Fibroblast of lung (primary cell): ENCODE results near the gene EVI5. TPM values are rescaled to one million over a fixed set of nuclear protein-coding genes. Genes with fewer than 3 reads are reported as not detected.
"Not testable (repeated sequence)": the region's sequence is repeated elsewhere in the genome, so short reads cannot be mapped to it uniquely, and the experiment has no call there.

ENCODE experiments used
- DNase-seq, 2 donors: peaks; one replicate each; pipeline versions ENCODE4 v3.0.0 to v3.0.0-alpha.2; 2010; ENCODE audit warnings: low read depth in 2 of 2
- H2AFZ ChIP-seq: 2 replicates; pipeline ENCODE4 v1.5.1; 2012; ENCODE audit warnings: low read length, control low read depth, inconsistent platforms
- H3K27ac ChIP-seq: 2 replicates; pipeline ENCODE4 v1.5.1; 2011; ENCODE audit warnings: low read length, control low read depth; ENCODE audit not compliant: insufficient read depth
- H3K27me3 ChIP-seq: 2 replicates; pipeline ENCODE4 v1.5.1; 2011; ENCODE audit warnings: mild to moderate bottlenecking, low read length; ENCODE audit not compliant: control insufficient read depth, insufficient read depth
- H3K36me3 ChIP-seq: 2 replicates; pipeline ENCODE4 v1.5.1; 2011; ENCODE audit warnings: low read length; ENCODE audit not compliant: control insufficient read depth, insufficient read depth
- H3K4me1 ChIP-seq: 2 replicates; pipeline ENCODE4 v1.5.1; 2011; ENCODE audit warnings: low read length; ENCODE audit not compliant: control insufficient read depth, insufficient read depth; ENCODE audit errors: extremely low read depth
- H3K4me2 ChIP-seq: 2 replicates; pipeline ENCODE4 v1.5.1; 2011; ENCODE audit warnings: low read length, control low read depth; ENCODE audit not compliant: insufficient read depth; ENCODE audit errors: extremely low read depth
- H3K4me3 ChIP-seq, 4 experiments: fragments of 200-600 bp in 1 of 4; sonication (generic) in 1 of 4; replicated peaks in 1 of 4; 2 replicates each; pipeline ENCODE4 v1.5.1; 2011 to 2016; ENCODE audit warnings: low read length in 4 of 4, low read depth in 3 of 4, mild to moderate bottlenecking in 3 of 4, control low read depth in 2 of 4, inconsistent platforms in 1 of 4, mixed read lengths in 1 of 4; ENCODE audit not compliant: insufficient read depth in 1 of 4; ENCODE audit errors: control extremely low read depth in 1 of 4
- H3K79me2 ChIP-seq: 2 replicates; pipeline ENCODE4 v1.5.1; 2012; ENCODE audit warnings: mild to moderate bottlenecking, low read length, inconsistent platforms; ENCODE audit not compliant: control insufficient read depth, insufficient read depth
- H3K9ac ChIP-seq: 2 replicates; pipeline ENCODE4 v1.5.1; 2011; ENCODE audit warnings: mild to moderate bottlenecking, low read length, control low read depth; ENCODE audit not compliant: insufficient read depth
- H3K9me3 ChIP-seq: 2 replicates; pipeline ENCODE4 v1.5.1; 2012; ENCODE audit warnings: low read depth, low read length; ENCODE audit not compliant: control insufficient read depth, insufficient read depth
- H4K20me1 ChIP-seq: 2 replicates; pipeline ENCODE4 v1.5.1; 2011; ENCODE audit warnings: low read length; ENCODE audit not compliant: control insufficient read depth, insufficient read depth; ENCODE audit errors: extremely low read depth
- CTCF ChIP-seq, 2 donors: IDR thresholded peaks in 1 of 2; conservative IDR thresholded peaks in 1 of 2; 1 replicate in 1 of 2; 2 replicates in 1 of 2; pipeline ENCODE4 v1.5.1; 2011 to 2012; ENCODE audit warnings: low read length in 2 of 2, control low read depth in 1 of 2, inconsistent platforms in 1 of 2, low read depth in 1 of 2, mild to moderate bottlenecking in 1 of 2
- EZH2 ChIP-seq: IDR thresholded peaks from 2 replicates; pipeline ENCODE4 v1.5.1; 2012; ENCODE audit warnings: low read length, control low read depth, mild to moderate bottlenecking; ENCODE audit errors: missing control alignments
- polyA plus RNA-seq, 2 donors: library from polyadenylated mRNA; depleted of rRNA in 1 of 2; stranded (reverse) in 1 of 2; unstranded in 1 of 2; fragments of >200 nt; gene quantifications; 2 replicates each; pipeline ENCODE4 v1.2.1, GENCODE V29; 2011 to 2012; ENCODE audit warnings: missing spikeins in 1 of 2
- total RNA-seq: library from RNA; depleted of rRNA; stranded (reverse); fragments of >200 nt; gene quantifications from 2 replicates; pipeline ENCODE4 v1.2.1, GENCODE V29; 2014

EVI5 gene
- total and polyA plus RNA-seq, 2 donors (not counting 1 experiment from before 2014, with no cell fraction given), result 32.5 to 48.1 TPM

- no peaks in the 10 kb centered on the region for H3K4me1 ChIP-seq
- no peaks in the 10 kb centered on the region for H4K20me1 ChIP-seq
- H3K9me3 ChIP-seq, result no peaks in the 10 kb centered on the region
- no peaks in the 10 kb centered on the region for H3K79me2 ChIP-seq
- no peak overlapping the region for H2AFZ ChIP-seq
- DNase-seq, result no peak
- H3K27ac ChIP-seq, result no peak overlapping the region
- TF ChIP-seq CTCF (conservative IDR thresholded peaks at IDR 0.05 in 1 of 2, IDR thresholded peaks at IDR 0.05 in 1 of 2; ENCODE audit: low read depth in 1 of 2, low read length in 2 of 2) (no peak), EZH2 (no peak)
- no peak overlapping the region for H3K4me3 ChIP-seq
- no peaks in the 10 kb centered on the region for H3K27me3 ChIP-seq
- H3K9ac ChIP-seq, result no peak overlapping the region
- H3K36me3 ChIP-seq, result no peaks in the 10 kb centered on the region
- H3K4me2 ChIP-seq, result no peak overlapping the region
These were observed 63.0 kb downstream of the EVI5 start for GRCh38 chr1:92721886-92722285.

- not testable (repeated sequence) for H4K20me1 ChIP-seq, H3K9ac ChIP-seq, H3K9me3 ChIP-seq, DNase-seq, H3K79me2 ChIP-seq, H3K27me3 ChIP-seq, H3K4me1 ChIP-seq, H2AFZ ChIP-seq, H3K27ac ChIP-seq, H3K36me3 ChIP-seq, H3K4me2 ChIP-seq, H3K4me3 ChIP-seq
These were observed 63.8 kb downstream of the EVI5 start for GRCh38 chr1:92721157-92721556.

- H3K9me3 ChIP-seq, H3K27ac ChIP-seq, H3K4me3 ChIP-seq, H3K4me2 ChIP-seq, H3K9ac ChIP-seq, H3K4me1 ChIP-seq, DNase-seq, H4K20me1 ChIP-seq, H3K36me3 ChIP-seq, H3K27me3 ChIP-seq, H2AFZ ChIP-seq, H3K79me2 ChIP-seq: not testable (repeated sequence)
These were observed 69.4 kb downstream of the EVI5 start for GRCh38 chr1:92715476-92715951.

- TF ChIP-seq EZH2 (no peak), CTCF (conservative IDR thresholded peaks at IDR 0.05 in 1 of 2, IDR thresholded peaks at IDR 0.05 in 1 of 2; ENCODE audit: low read depth in 1 of 2, low read length in 2 of 2) (no peak)
- no peak overlapping the region for H3K9ac ChIP-seq
- H3K4me3 ChIP-seq, result no peak overlapping the region
- no peaks in the 10 kb centered on the region for H3K9me3 ChIP-seq
- H3K4me2 ChIP-seq, result no peak overlapping the region
- H3K4me1 ChIP-seq, result no peaks in the 10 kb centered on the region
- H3K27me3 ChIP-seq, result no peaks in the 10 kb centered on the region
- no peaks in the 10 kb centered on the region for H3K79me2 ChIP-seq
- H2AFZ ChIP-seq, result no peak overlapping the region
- DNase-seq, result no peak
- no peaks in the 10 kb centered on the region for H3K36me3 ChIP-seq
- H3K27ac ChIP-seq, result no peak overlapping the region
- H4K20me1 ChIP-seq, result no peaks in the 10 kb centered on the region
These were observed 71.0 kb downstream of the EVI5 start for GRCh38 chr1:92713939-92714338.
